ENCODE results near the gene PRSS53. TPM values are rescaled to one million over a fixed set of nuclear protein-coding genes. Genes with fewer than 3 reads are reported as not detected.

PRSS53 gene
- total and polyA plus RNA-seq, 2 experiments from 2014 or later: 0.36 to 2.7 TPM

- TF ChIP-seq CREB1 (CRISPR knock-in tag; IDR thresholded peaks at IDR 0.05; ENCODE audit: low read depth) (no peak), CTCF (conservative IDR thresholded peaks at IDR 0.05; ENCODE audit: low read depth in 2 of 2) (no peak)
- TF ChIP-seq, protein P1, sequence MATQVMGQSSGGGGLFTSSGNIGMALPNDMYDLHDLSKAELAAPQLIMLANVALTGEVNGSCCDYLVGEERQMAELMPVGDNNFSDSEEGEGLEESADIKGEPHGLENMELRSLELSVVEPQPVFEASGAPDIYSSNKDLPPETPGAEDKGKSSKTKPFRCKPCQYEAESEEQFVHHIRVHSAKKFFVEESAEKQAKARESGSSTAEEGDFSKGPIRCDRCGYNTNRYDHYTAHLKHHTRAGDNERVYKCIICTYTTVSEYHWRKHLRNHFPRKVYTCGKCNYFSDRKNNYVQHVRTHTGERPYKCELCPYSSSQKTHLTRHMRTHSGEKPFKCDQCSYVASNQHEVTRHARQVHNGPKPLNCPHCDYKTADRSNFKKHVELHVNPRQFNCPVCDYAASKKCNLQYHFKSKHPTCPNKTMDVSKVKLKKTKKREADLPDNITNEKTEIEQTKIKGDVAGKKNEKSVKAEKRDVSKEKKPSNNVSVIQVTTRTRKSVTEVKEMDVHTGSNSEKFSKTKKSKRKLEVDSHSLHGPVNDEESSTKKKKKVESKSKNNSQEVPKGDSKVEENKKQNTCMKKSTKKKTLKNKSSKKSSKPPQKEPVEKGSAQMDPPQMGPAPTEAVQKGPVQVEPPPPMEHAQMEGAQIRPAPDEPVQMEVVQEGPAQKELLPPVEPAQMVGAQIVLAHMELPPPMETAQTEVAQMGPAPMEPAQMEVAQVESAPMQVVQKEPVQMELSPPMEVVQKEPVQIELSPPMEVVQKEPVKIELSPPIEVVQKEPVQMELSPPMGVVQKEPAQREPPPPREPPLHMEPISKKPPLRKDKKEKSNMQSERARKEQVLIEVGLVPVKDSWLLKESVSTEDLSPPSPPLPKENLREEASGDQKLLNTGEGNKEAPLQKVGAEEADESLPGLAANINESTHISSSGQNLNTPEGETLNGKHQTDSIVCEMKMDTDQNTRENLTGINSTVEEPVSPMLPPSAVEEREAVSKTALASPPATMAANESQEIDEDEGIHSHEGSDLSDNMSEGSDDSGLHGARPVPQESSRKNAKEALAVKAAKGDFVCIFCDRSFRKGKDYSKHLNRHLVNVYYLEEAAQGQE (IDR thresholded peaks at IDR 0.05; ENCODE audit: unreplicated experiment): no peak
Observed at GRCh38 chr16:31078597-31079341, 10.0 kb downstream of the PRSS53 start (continued).

GRCh38 chr16:31077592-31078396 lies 10.9 kb downstream of the PRSS53 start:
- H3K27ac ChIP-seq (ENCODE audit: low read depth): no peak overlapping the region
- peaks cover 4% of the 10 kb centered on the region; the same call in 1 of the 2 replicates for H3K4me1 ChIP-seq (ENCODE audit: insufficient read depth)
- ATAC-seq (no peak), DNase-seq (ENCODE audit: low spot score) (peak; percentile 35)
- Mint-ChIP-seq H3K4me3 (no peak overlapping the region), H3K27me3 (ENCODE audit: insufficient read depth, low read depth, poor library complexity) (peaks cover 10% of the 10 kb centered on the region), H3K4me1 (peaks cover 7% of the 10 kb centered on the region), H3K27ac (no peak overlapping the region), H3K36me3 (ENCODE audit: low read depth) (peaks cover 53% of the 10 kb centered on the region), H3K9me3 (no peaks in the 10 kb centered on the region; the same call in 2 of the 3 replicates)
- no peaks in the 10 kb centered on the region for H3F3A ChIP-seq (replicated peaks; ENCODE audit: low read depth)
- H3K27me3 ChIP-seq (ENCODE audit: insufficient read depth): no peaks in the 10 kb centered on the region
- no peak overlapping the region for H2AFZ ChIP-seq
- H3K4me2 ChIP-seq: no peak overlapping the region
- H3K36me3 ChIP-seq (ENCODE audit: insufficient read depth): peaks cover 7% of the 10 kb centered on the region; the same call in 1 of the 2 replicates
- no peak overlapping the region for H3K4me3 ChIP-seq
- H3K9me2 ChIP-seq (ENCODE audit: insufficient read depth): no peaks in the 10 kb centered on the region
- peaks cover 23% of the 10 kb centered on the region for H3K79me2 ChIP-seq (replicated peaks; ENCODE audit: insufficient read depth)
- H4K20me1 ChIP-seq (replicated peaks; ENCODE audit: insufficient read depth): no peaks in the 10 kb centered on the region; the same call in 1 of the 2 replicates
- TF ChIP-seq POLR2AphosphoS5 (IDR thresholded peaks at IDR 0.05; ENCODE audit: low read depth) (no peak), ZNF331 (CRISPR knock-in tag; IDR thresholded peaks at IDR 0.05; ENCODE audit: low read depth) (no peak), STAT1 (IDR thresholded peaks at IDR 0.05; ENCODE audit: unreplicated experiment) (no peak), ZNF462 (CRISPR knock-in tag; IDR thresholded peaks at IDR 0.05) (no peak), JUNB (IDR thresholded peaks at IDR 0.05; ENCODE audit: unreplicated experiment) (no peak), ETS1 (IDR thresholded peaks at IDR 0.05) (no peak), ZNF114 (CRISPR knock-in tag; IDR thresholded peaks at IDR 0.05) (no peak), NANOG (IDR thresholded peaks at IDR 0.05; ENCODE audit: borderline replicate concordance) (no peak)
